GM21825 (cell line): ENCODE results near the gene TTC13.

Source experiments
- ATAC-seq: cut with Tn5 transposase; IDR thresholded peaks from one replicate; pipeline ENCODE4 v1.9.1; 2021; ENCODE audit warnings: mild to moderate bottlenecking, moderate library complexity; ENCODE audit not compliant: unreplicated experiment

Gene TTC13

DNA sequence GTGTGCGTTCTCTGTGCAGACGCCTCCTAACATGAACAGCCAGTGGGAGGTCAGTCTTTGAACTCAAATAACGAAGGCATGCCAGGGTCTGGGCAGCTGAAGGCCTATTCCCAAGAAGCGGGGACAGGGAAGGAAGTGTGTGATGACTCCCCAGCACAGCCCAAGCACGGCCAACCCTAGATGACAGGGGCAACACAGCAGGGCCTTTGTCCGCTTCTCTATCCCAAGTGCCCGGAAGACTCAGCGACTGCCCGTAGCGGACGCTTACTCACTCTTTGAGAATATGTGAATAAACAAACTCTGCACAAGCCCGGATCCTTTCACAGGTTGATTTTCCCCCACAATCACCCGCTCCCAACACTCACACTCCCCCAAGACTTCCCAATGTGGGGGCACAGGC, 121.6 kb downstream of the TTC13 start:
- ATAC-seq = no peak
